ENCODE data around the gene TMEM232.
"Not testable (repeated sequence)": the region's sequence is repeated elsewhere in the genome, so short reads cannot be mapped to it uniquely, and the experiment has no call there.

Gene TMEM232

GRCh38 chr5:110705349-110705748 is 21.1 kb downstream of the TMEM232 start:
- TF ChIP-seq CTCF (IDR thresholded peaks at IDR 0.05; ENCODE audit: low read depth, low read length), result no peak
- H3K4me3 ChIP-seq (ENCODE audit: low read depth, low read length), result no peak overlapping the region

GRCh38 chr5:110703481-110703880 is 23.0 kb downstream of the TMEM232 start:
- no peak overlapping the region for H3K4me3 ChIP-seq (ENCODE audit: low read depth, low read length)
- no peak for TF ChIP-seq CTCF (IDR thresholded peaks at IDR 0.05; ENCODE audit: low read depth, low read length)

DNA sequence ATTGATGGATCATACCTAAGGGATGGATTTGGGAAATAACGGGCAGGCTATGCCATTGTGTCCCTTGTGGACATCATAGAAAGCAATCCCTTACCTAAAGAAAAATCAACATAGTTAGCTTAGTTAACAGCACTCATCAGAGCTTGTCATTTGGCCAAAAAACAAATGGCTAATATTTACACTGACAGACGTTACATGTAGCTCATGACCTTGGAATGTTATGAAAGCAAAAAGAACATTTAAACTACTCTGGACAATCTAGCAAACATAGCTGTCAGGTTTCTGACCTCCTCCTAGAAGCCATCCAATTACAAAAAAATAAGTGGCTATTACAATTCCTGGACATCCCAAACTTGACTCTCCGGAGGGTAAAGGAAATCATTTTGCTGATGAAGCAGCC is 23.8 kb downstream of the TMEM232 start:
- no peak for TF ChIP-seq CTCF (IDR thresholded peaks at IDR 0.05; ENCODE audit: low read depth, low read length)
- no peak overlapping the region for H3K4me3 ChIP-seq (ENCODE audit: low read depth, low read length)

GRCh38 chr5:110702300-110702699 is 24.2 kb downstream of the TMEM232 start:
- TF ChIP-seq CTCF (IDR thresholded peaks at IDR 0.05; ENCODE audit: low read depth, low read length), result no peak
- no peak overlapping the region for H3K4me3 ChIP-seq (ENCODE audit: low read depth, low read length)

DNA sequence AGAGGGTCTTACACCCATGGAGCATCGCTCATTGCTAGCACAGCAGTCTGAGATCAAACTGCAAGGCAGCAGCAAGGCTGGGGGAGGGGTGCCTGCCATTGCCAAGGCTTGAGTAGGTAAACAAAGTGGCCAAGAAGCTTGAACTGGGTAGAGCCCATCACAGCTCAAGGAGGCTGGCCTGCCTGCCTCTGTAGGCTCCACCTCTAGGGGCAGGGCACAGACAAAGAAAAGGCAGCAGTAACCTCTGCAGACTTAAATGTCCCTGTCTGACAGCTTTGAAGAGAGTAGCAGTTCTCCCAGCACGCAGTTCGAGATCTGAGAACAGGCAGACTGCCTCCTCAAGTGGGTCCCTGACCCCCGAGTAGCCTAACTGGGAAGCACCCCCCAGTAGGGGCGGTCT is 33.8 kb downstream of the TMEM232 start:
- not testable (repeated sequence) for H3K4me3 ChIP-seq (ENCODE audit: low read depth, low read length)

DNA sequence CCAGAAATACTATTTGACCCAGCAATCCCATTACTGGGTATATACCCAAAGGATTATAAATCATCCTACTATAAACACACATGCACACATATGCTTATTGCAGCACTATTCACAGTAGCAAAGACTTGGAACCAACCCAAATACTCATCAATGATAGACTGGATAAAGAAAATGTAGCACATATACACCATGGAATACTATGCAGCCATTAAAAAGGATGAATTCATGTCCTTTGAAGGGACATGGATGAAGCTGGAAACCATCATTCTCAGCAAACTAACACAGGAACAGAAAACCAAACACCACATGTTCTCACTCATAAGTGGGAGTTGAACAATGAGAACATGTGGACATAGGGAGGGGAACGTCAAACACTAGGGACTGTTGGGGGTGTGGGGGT is 35.9 kb downstream of the TMEM232 start:
- H3K4me3 ChIP-seq (ENCODE audit: low read depth, low read length), result not testable (repeated sequence)

DNA sequence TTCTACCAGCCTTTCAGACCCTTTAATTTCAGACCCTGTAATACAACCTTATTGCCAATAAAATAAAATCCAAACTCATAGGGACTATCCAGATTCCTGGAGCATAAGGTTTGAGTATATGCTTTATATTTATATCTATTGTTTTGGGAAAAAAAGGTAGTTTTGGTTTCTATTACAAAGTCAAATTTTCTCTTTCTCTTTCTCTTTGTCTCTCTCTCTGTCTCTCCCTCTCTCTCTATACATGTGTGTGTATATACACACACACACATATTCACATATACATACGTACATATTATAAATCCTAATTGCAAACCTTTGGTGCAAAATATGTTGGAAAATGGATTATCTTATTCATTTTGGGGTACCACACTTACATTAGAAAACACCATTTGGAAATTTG is 39.0 kb downstream of the TMEM232 start:
- TF ChIP-seq CTCF (IDR thresholded peaks at IDR 0.05; ENCODE audit: low read depth, low read length), result no peak
- no peak overlapping the region for H3K4me3 ChIP-seq (ENCODE audit: low read depth, low read length)

- no peak overlapping the region for H3K4me3 ChIP-seq (ENCODE audit: low read depth, low read length)
Measured at GRCh38 chr5:110686270-110686669, 40.2 kb downstream of the TMEM232 start.

More at GRCh38 chr5:110686270-110686669, 40.2 kb downstream of the TMEM232 start:
- no peak for TF ChIP-seq CTCF (IDR thresholded peaks at IDR 0.05; ENCODE audit: low read depth, low read length)
